Middle frontal gyrus (tissue), 1 donor: Measurements from ENCODE around the gene ZNF614.
A peak's percentile ranks its signal among the peaks of the same experiment; 100 is the strongest.
"Not testable (repeated sequence)": the region's sequence is repeated elsewhere in the genome, so short reads cannot be mapped to it uniquely, and the experiment has no call there.

Experiments
- DNase-seq: peaks from one replicate; pipeline ENCODE4 v3.0.0-alpha.2; 2015; ENCODE audit warnings: low spot score; ENCODE audit errors: extremely low spot score

Gene ZNF614

DNA sequence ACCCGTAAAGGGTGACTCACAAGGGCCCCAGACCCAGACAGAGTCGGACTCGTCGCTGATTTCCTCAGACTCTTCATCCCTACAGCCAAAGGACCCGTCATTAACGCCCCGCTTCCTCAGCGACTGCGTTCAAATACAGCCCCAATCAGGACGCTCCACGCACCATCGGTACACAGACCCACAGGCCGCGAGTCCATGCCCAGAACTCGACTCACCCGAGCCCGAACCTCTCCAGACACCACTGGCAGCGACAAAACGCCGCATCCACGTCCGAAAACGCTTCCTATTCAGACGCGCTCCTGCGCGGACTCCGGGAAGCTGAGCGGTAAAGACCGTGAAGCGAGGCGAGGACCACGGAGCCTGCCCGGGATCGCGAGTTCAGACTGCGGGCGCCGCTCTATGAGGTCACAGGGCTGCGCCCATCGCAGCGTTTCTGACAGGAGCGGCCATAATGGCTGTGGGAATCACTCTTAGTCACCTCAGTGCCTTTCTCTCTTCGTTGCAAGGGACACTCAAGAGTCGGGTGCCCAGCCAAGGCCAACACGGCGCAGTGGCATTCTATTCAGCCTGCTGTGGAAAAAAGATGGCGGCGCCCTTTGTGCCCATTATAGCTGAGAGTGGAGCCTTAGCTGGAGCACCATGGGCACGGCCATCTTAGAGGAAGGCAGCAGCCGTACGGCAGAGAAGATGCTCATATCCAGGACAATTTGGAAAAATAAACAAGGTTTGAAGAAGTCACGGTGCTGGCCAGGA lies at the start of gene ZNF614:
Gene ZNF614 (minus strand): TSS at position 353 of the 753 bp plus-strand sequence. CDS start 2,634 bp downstream, outside the sequence.
- DNase-seq = peak; percentile 79

DNA sequence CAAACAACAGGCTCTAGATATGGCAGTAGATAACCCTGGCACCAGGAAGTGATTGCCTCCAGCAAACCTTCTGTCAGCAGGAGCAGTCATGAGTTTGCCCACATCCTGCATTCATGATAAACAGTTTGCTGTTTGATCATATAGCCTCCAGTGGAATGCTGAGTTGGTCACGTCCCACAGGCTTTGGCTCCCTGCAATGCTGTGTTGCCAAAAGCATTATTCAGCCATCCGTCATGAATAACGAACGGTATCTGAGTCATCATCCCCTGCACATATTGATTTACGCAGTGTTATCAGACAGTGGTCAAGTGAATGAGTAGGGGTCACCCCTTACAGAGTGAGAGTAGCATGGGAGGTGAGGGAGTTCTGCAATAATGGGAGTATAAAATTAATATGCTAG lies 42.3 kb upstream of the ZNF614 start:
- no peak for DNase-seq

DNA sequence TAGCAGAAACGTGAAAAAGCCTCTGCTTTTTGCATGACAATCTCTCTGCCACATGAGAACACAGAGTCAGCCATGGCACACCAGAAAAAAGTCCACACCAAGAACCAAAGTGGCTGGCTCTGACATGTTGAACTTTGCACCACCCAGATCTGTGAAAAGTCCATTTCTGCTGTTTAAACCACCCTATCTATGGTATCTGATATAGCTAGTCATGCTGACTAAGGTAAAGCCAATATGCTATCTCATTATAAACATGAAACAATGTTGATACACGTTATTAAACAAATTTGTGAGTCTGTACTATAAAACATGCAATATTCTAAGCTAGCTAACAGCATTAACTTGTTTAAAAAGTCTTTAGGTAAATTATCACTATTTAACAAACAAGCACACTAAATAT lies 41.5 kb upstream of the ZNF614 start:
- no peak for DNase-seq

DNA sequence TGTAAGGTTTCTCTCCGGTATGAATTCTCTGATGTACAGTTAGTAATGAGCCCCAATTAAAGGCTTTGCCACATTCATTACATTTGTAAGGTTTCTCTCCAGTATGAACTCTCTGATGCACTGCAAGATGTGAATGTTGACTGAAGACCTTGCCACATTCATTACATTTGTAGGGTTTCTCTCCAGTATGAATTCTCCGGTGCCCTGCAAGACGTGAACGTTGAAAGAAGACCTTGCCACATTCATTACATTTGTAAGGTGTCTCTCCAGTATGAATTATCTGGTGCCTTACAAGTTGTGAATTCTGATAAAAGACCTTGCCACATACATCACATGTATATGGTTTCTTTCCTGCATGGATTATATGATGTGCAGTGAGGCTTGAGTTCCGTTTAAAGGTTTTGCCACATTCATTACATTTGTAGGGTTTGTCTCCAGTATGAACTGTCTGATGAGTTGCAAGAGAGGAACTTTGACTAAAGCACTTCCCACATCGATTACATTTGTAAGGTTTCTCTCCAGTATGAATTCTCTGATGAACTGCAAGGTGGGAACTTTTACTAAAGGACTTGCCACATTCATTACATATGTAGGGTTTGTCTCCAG lies 38.2 kb upstream of the ZNF614 start:
- DNase-seq = no peak

GRCh38 chr19:52065399-52065798 lies 37.2 kb upstream of the ZNF614 start:
- no peak for DNase-seq

DNA sequence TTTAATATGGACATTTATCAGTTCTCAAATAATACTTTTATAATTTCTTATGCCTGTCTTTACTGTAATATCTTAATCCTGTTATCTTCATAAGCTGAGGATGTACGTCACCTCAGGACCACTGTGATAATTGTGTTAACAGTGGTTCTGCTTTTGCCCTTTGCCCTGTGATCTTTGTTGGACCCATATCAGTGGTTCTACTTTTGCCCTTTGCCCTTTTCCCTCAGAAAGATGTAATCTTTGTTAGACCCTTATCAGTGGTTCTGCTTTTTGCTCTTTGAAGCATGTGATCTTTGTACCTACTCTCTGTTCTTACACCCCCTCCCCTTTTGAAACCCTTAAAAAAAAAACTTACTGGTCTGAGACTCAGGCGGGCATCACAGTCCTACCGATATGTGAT lies 28.3 kb upstream of the ZNF614 start:
- not testable (repeated sequence) for DNase-seq

- DNase-seq = not testable (repeated sequence)
Observed at GRCh38 chr19:52051736-52052135, 23.6 kb upstream of the ZNF614 start.

DNA sequence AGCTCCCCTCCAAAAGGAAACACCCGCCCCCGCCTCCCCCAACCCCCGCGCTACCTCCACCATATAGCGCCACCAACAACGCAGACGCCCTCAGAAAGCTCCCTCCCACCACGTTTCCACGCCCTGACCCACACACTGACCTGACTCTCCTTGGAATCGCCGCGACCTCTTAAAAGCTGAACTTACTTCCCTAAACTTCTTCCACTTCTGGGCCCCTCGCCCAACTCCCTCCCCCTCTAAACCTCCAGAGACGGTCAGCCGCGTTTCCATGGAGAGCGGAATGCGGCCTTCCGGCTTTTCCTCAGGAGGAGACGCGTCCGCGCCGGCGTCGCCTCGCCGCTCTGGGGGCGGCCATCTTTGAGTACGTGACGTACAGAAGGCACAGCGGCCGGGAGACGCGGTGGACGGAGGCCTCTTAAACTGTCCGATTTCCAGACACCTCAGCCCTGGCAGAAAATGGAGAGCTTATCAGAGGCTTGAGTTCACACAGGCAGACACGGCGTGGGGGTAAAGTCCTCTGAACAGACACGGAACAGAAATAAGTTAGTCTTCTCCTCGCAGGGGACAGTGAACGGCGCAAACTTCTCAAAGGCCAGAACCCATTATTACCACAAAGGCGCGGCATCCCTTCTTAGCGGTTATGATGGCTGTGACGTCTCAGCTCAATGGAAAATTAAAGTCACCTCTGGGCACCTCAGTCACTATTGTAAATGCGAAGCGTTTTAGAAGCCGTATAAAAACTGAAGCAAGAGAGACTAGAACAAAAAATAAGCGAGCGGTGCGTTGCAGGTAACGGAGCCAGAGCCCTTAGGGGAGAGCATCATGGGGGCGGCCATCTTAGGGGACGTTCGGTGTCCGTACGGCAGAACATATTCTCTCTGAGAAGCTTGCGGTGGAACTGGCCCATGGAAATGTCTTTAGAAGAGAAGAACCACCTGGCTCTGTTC lies 20.6 kb upstream of the ZNF614 start, which contains the start of gene ZNF432:
Gene ZNF432 (minus strand): TSS at position 284 of the 947 bp plus-strand sequence. CDS start 1,970 bp downstream, outside the sequence.
- DNase-seq = peak; percentile 94

GRCh38 chr19:52039169-52039568 lies 11.0 kb upstream of the ZNF614 start:
- DNase-seq = no peak

DNA sequence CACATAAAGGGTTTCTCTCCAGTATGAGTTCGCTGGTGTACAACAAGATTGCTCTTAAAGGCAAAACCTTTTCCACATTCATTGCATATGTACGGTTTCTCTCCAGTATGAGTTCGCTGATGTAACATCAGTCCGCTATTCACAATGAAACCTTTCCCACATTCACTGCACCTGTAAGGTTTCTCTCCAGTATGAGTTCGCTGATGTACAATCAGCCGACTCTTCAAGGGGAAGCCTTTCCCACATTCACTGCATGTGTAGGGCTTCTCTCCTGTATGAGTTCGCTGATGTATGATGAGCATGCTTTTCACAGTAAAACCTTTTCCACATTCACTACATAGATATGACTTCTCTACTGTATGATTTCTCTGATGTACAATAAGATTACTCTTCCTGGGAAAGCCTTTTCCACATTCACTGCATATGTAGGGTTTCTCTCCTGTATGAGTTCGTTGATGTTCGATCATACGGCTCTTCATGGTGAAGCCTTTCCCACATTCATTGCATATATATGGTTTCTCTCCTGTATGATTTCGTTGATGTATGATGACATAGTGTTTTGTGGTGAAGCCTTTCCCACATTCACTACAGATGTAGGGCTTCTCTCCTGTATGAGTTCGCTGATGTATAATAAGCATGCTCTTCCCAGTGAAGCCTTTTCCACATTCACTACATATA lies 6.0 kb upstream of the ZNF614 start:
- no peak for DNase-seq

- DNase-seq = no peak
Observed at GRCh38 chr19:52028780-52029123, 573 bp upstream of the ZNF614 start.

DNA sequence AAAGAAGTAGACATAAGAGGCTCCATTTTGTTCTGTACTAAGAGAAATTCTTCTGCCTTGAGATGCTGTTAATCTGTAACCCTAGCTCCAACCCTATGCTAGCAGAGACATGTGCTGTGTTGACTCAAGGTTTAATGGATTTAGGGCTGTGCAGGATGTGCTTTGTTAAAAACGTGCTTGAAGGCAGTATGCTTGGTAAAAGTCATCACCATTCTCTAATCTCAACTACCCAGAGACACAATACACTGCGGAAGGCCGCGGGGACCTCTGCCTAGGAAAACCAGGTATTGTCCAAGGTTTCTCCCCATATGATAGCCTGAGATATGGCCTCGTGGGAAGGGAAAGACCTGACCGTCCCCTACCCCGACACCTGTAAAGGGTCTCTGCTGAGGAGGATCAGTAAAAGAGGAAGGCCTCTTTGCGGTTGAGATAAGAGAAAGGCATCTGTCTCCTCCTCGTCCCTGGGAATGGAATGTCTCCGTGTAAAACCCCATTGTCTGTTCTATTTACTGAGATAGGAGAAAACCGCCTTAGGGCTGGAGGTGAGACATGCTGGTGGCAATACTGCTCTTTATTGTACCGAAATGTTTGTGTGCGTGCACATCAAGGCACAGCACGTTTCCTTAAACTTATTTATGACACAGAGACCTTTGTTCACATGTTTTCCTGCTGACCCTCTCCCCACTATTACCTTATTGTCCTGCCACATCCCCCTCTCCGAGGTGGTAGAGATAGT lies 1.8 kb downstream of the ZNF614 start:
- not testable (repeated sequence) for DNase-seq

DNA sequence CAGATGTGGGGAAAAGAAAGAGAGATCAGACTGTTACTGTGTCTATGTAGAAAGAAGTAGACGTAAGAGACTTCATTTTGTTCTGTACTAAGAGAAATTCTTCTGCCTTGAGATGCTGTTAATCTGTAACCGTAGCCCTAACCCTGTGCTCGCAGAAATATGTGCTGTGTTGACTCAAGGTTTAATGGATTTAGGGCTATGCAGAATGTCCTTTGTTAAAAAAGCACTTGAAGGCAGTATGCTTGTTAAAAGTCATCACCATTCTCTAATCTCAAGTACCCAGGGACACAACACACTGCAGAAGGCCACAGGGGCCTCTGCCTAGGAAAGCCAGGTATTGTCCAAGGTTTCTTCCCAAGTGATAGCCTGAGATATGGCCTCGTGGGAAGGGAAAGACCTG lies 3.7 kb downstream of the ZNF614 start:
- not testable (repeated sequence) for DNase-seq

- DNase-seq = no peak
Observed at GRCh38 chr19:52022193-52022592, 6.0 kb downstream of the ZNF614 start.

GRCh38 chr19:52020506-52020905 lies 7.7 kb downstream of the ZNF614 start:
- DNase-seq = no peak

GRCh38 chr19:52010674-52011073 lies 17.5 kb downstream of the ZNF614 start:
- no peak for DNase-seq

- DNase-seq = peak; percentile 93
Observed at GRCh38 chr19:52007806-52008557, 20.2 kb downstream of the ZNF614 start, which contains the start of gene ZNF615. Gene ZNF615, minus strand, starts transcription at chr19:52008211. Its CDS starts 4,500 bp downstream, at chr19:52003711.

GRCh38 chr19:52007451-52007805 lies 20.8 kb downstream of the ZNF614 start:
- DNase-seq = no peak

GRCh38 chr19:51994048-51994644 lies 34.0 kb downstream of the ZNF614 start:
- DNase-seq = no peak
